Endothelial cell of umbilical vein (primary cell): ENCODE data around the gene CST9L. TPM values are rescaled to one million over a fixed set of nuclear protein-coding genes. Genes with fewer than 3 reads are reported as not detected.

ENCODE experiments used
- BruUV-seq: library from RNA; stranded (reverse); fragments of 400-500 nt; replicated peaks from 2 replicates; lab custom pipeline; 2021; lab: Mats Ljungman, UMichigan
- CTCF ChIA-PET: fragments of 300-600, 350-600 bp; sonication (Branson Sonifier 250); formaldehyde crosslinking; loops from one replicate; lab custom pipeline; 2021; ENCODE audit warnings: antibody characterized with exemption, inconsistent platforms; lab: Charles Lee
- POLR2A ChIA-PET: fragments of 300-600, 350-600 bp; sonication (Branson Sonifier 250); formaldehyde crosslinking; loops from one replicate; lab custom pipeline; 2021; ENCODE audit warnings: antibody characterized with exemption, inconsistent platforms; lab: Charles Lee
- DNase-seq: peaks from one replicate; pipeline ENCODE4 v3.0.0-alpha.2; 2011; ENCODE audit warnings: low read depth, low spot score
- FAIRE-seq: peaks from 2 replicates; lab custom pipeline; 2011; peaks lifted over from hg19 to GRCh38; lab: Jason Lieb, UNC
- H2AFZ ChIP-seq: 2 replicates; pipeline ENCODE4 v1.6.0; 2012; ENCODE audit warnings: low read depth, low read length, control low read depth, inconsistent platforms
- H3K27ac ChIP-seq: 2 replicates; pipeline ENCODE4 v1.5.1; 2011; ENCODE audit warnings: low read depth, mild to moderate bottlenecking, control low read depth, low read length, moderate library complexity; ENCODE audit not compliant: insufficient read depth
- H3K27me3 ChIP-seq, 2 experiments: 2 replicates each; pipeline versions ENCODE4 v1.6.0 to v1.6.1; 2011; ENCODE audit warnings: low read length in 2 of 2, mixed read lengths in 1 of 2; ENCODE audit not compliant: control insufficient read depth in 2 of 2, insufficient read depth in 2 of 2
- H3K36me3 ChIP-seq, 2 experiments: 2 replicates in 1 of 2; 3 replicates in 1 of 2; pipeline ENCODE4 v1.5.1; 2011; ENCODE audit warnings: low read length in 2 of 2, mild to moderate bottlenecking in 1 of 2, moderate library complexity in 1 of 2; ENCODE audit not compliant: control insufficient read depth in 2 of 2, insufficient read depth in 2 of 2; ENCODE audit errors: extremely low read depth in 1 of 2
- H3K4me1 ChIP-seq: 3 replicates; pipeline ENCODE4 v1.5.1; 2011; ENCODE audit warnings: mild to moderate bottlenecking, low read length; ENCODE audit not compliant: control insufficient read depth, insufficient read depth; ENCODE audit errors: extremely low read depth
- H3K4me2 ChIP-seq: 2 replicates; pipeline ENCODE4 v1.6.1; 2011; ENCODE audit warnings: low read length, control low read depth, mixed read lengths; ENCODE audit not compliant: insufficient read depth
- H3K4me3 ChIP-seq, 3 experiments: fragments of 200-600 bp in 1 of 3; sonication (generic), shearing (Covaris generic) in 1 of 3; replicated peaks in 1 of 3; 2 replicates each; pipeline ENCODE4 v1.5.1; 2011 to 2016; ENCODE audit warnings: control low read depth in 3 of 3, low read length in 3 of 3, mild to moderate bottlenecking in 2 of 3, inconsistent platforms in 1 of 3, low read depth in 1 of 3, moderate library complexity in 1 of 3; ENCODE audit not compliant: insufficient read depth in 1 of 3
- H3K79me2 ChIP-seq: 2 replicates; pipeline ENCODE4 v1.6.0; 2012; ENCODE audit warnings: low read length, inconsistent platforms; ENCODE audit not compliant: control insufficient read depth, insufficient read depth
- H3K9ac ChIP-seq: replicated peaks from 2 replicates; pipeline ENCODE3; 2011; ENCODE audit warnings: low read length, control low read depth; ENCODE audit not compliant: insufficient read depth; ENCODE audit errors: extremely low read depth
- H3K9me1 ChIP-seq: replicated peaks from 3 replicates; pipeline ENCODE4 v1.6.0; 2011; ENCODE audit warnings: mild to moderate bottlenecking, low read length; ENCODE audit not compliant: control insufficient read depth, insufficient read depth; ENCODE audit errors: extremely low read depth
- H3K9me3 ChIP-seq: replicated peaks from 2 replicates; pipeline ENCODE4 v1.5.1; 2012; ENCODE audit warnings: low read length, inconsistent platforms; ENCODE audit not compliant: control insufficient read depth, insufficient read depth
- H4K20me1 ChIP-seq: replicated peaks from 2 replicates; pipeline ENCODE3; 2011; ENCODE audit warnings: mild to moderate bottlenecking, low read length; ENCODE audit not compliant: control insufficient read depth, insufficient read depth; ENCODE audit errors: extremely low read depth
- CTCF ChIP-seq, 2 donors: IDR thresholded peaks; 1 replicate in 1 of 2; 2 replicates in 1 of 2; pipeline ENCODE4 v1.5.1; 2011; ENCODE audit warnings: low read length in 2 of 2, mild to moderate bottlenecking in 2 of 2, moderate library complexity in 2 of 2, control low read depth in 1 of 2, inconsistent platforms in 1 of 2, low read depth in 1 of 2; ENCODE audit not compliant: insufficient read depth in 1 of 2; ENCODE audit errors: extremely low read depth in 1 of 2
- EZH2 ChIP-seq: IDR thresholded peaks from 2 replicates; pipeline ENCODE4 v1.6.1; 2012; ENCODE audit warnings: borderline replicate concordance, low read depth, mild to moderate bottlenecking, moderate library complexity, low read length, inconsistent platforms; ENCODE audit not compliant: severe bottlenecking
- FOS ChIP-seq: IDR thresholded peaks from 2 replicates; pipeline ENCODE4 v1.6.1; 2011; ENCODE audit warnings: mild to moderate bottlenecking, low read length, moderate library complexity, borderline replicate concordance; ENCODE audit not compliant: insufficient read depth
- GATA2 ChIP-seq: IDR thresholded peaks from 2 replicates; pipeline ENCODE4 v1.7.0; 2011; ENCODE audit warnings: low read depth, mild to moderate bottlenecking, moderate library complexity, mixed read lengths, low read length; ENCODE audit not compliant: insufficient read length, insufficient read depth
- JUN ChIP-seq: IDR thresholded peaks from 2 replicates; pipeline ENCODE4 v1.6.1; 2011; ENCODE audit warnings: borderline replicate concordance, low read depth; ENCODE audit not compliant: insufficient read length, insufficient read depth
- MYC ChIP-seq: IDR thresholded peaks from one replicate; pipeline ENCODE4 v1.6.1; 2011; ENCODE audit warnings: mild to moderate bottlenecking, low read depth, low read length
- POLR2A ChIP-seq: IDR thresholded peaks from 2 replicates; pipeline ENCODE4 v1.6.1; 2012; ENCODE audit warnings: low read depth, mild to moderate bottlenecking, control low read depth, low read length
- POLR2AphosphoS5 ChIP-seq: IDR thresholded peaks from 2 replicates; pipeline ENCODE4 v1.6.1; 2012; ENCODE audit warnings: low read depth, mild to moderate bottlenecking, control low read depth, low read length, moderate library complexity; ENCODE audit not compliant: insufficient read depth
- dilution Hi-C: fragments of 300-500 bp; cut with MboI; formaldehyde crosslinking; loops from one replicate; pipeline ENCODE4 v1.15.0; 2019; ENCODE audit warnings: low sequenced_read_pairs; ENCODE audit not compliant: extremely low pct_ligation_motif_present
- intact Hi-C: fragments of 100-400 bp; cut with micrococcal nuclease; formaldehyde crosslinking; loops from one replicate; pipeline ENCODE4 v1.10.0; 2022
- polyA plus RNA-seq, 4 experiments: library from polyadenylated mRNA; depleted of rRNA in 3 of 4; stranded (reverse) in 3 of 4; unstranded in 1 of 4; fragments of >200 nt; gene quantifications; 2 replicates each; pipeline versions ENCODE4 v1.2.1 to v1.2.3, GENCODE V29; 2011 to 2012; ENCODE audit warnings: missing spikeins in 1 of 4
- total RNA-seq: library from RNA; stranded (reverse); gene quantifications from 2 replicates; pipeline ENCODE4 v1.2.3, GENCODE V29; 2021
- TF ChIP-seq, protein P1 (sequence below): IDR thresholded peaks from 2 replicates; pipeline ENCODE4 v1.6.1; 2011; ENCODE audit not compliant: insufficient read depth, insufficient read length

The CST9L gene
- total and polyA plus RNA-seq, 2 donors (not counting 3 experiments of a cell fraction or from before 2014, with no cell fraction given), result not detected

- no peak for FAIRE-seq
Observed at GRCh38 chr20:23584434-23585199, 16.3 kb upstream of the CST9L start.

More at GRCh38 chr20:23584434-23585199, 16.3 kb upstream of the CST9L start:
- Histone ChIP-seq H3K9me1 (no peaks in the 10 kb centered on the region), H3K4me3 (no peak overlapping the region), H3K4me2 (no peak overlapping the region), H4K20me1 (no peaks in the 10 kb centered on the region), H2AFZ (no peak overlapping the region), H3K36me3 (no peaks in the 10 kb centered on the region), H3K27me3 (no peaks in the 10 kb centered on the region), H3K9me3 (no peaks in the 10 kb centered on the region), H3K79me2 (no peaks in the 10 kb centered on the region), H3K4me1 (no peaks in the 10 kb centered on the region), H3K27ac (no peak overlapping the region), H3K9ac (no peak overlapping the region)
- CTCF ChIA-PET, result no interaction called here
- POLR2A ChIA-PET, result no interaction called here
- no peak for TF ChIP-seq FOS
- no peak for TF ChIP-seq POLR2AphosphoS5
- TF ChIP-seq MYC, result no peak
- no peak for TF ChIP-seq JUN
- TF ChIP-seq POLR2A, result no peak
- no peak for TF ChIP-seq EZH2
- TF ChIP-seq, protein P1, sequence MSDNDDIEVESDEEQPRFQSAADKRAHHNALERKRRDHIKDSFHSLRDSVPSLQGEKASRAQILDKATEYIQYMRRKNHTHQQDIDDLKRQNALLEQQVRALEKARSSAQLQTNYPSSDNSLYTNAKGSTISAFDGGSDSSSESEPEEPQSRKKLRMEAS, result no peak
- no peak for TF ChIP-seq CTCF (IDR thresholded peaks at IDR 0.05; ENCODE audit: extremely low read depth in 1 of 2, insufficient read depth in 1 of 2, low read depth in 1 of 2, low read length in 2 of 2)
- TF ChIP-seq GATA2, result no peak
- no peak for DNase-seq
- intact Hi-C loops (no loop called here), dilution Hi-C loops (no loop called here)
- no TSS peak for BruUV-seq
